Right cardiac atrium (tissue), 5 donors: ENCODE data around the gene UNK. TPM values are rescaled to one million over a fixed set of nuclear protein-coding genes. Genes with fewer than 3 reads are reported as not detected.

ENCODE experiments used
- ATAC-seq, 2 donors: fragments of 200-7000 bp; cut with Tn5 transposase; one replicate each; pipeline versions ENCODE4 v1.8.0 to v1.9.1; 2020; ENCODE audit warnings: moderate library complexity in 2 of 2, mild to moderate bottlenecking in 1 of 2
- DNase-seq, 3 donors: peaks; one replicate each; pipeline ENCODE4 v3.0.0-alpha.2; 2020
- H3K27ac ChIP-seq: one replicate; pipeline ENCODE4 v1.5.1; 2013; ENCODE audit warnings: mild to moderate bottlenecking, low read length, control low read depth, moderate library complexity
- H3K27me3 ChIP-seq: one replicate; pipeline ENCODE4 v1.6.1; 2013; ENCODE audit not compliant: control insufficient read depth, insufficient read depth
- H3K4me1 ChIP-seq: one replicate; pipeline ENCODE4 v1.6.1; 2013; ENCODE audit warnings: low read length; ENCODE audit not compliant: control insufficient read depth, insufficient read depth
- H3K4me3 ChIP-seq: one replicate; pipeline ENCODE4 v1.5.1; 2013; ENCODE audit warnings: low read length, control low read depth
- H3K9me3 ChIP-seq: one replicate; pipeline ENCODE4 v1.6.1; 2013; ENCODE audit warnings: low read length; ENCODE audit not compliant: control insufficient read depth
- WGBS: extraction: QIAGEN DNeasy Blood & Tissue Kit; methylation state at CpG from one replicate; pipeline ENCODE4 v1.1.7; 2013; 5-methylcytosine and 5-hydroxymethylcytosine counted together
- intact Hi-C, 4 donors: fragments of 100-400 bp; cut with DNase I; formaldehyde crosslinking; loops; one replicate each; pipeline versions ENCODE4 v1.11.0 to v1.14.0; 2022 to 2023
- polyA plus RNA-seq: library from polyadenylated mRNA; stranded (reverse); fragments of 200-250 nt; gene quantifications from one replicate; pipeline ENCODE4 v1.2.3, GENCODE V29; 2013
- total RNA-seq, 4 donors: library from RNA; stranded (reverse); fragmentation: NEBNext Ultra II Directional; extraction: Animal tissue kit (Norgen Biotek cat#: 25700); gene quantifications; one replicate each; pipeline ENCODE4 v1.2.1, GENCODE V29; 2021
- donor health status: healthy with polysubstance abuse.
- donor health status: DM: no; HTN: yes; CAD: no.
- donor health status: DM: no; HTN: no; CAD: no.
- donor health status: DM: no; HTN: yes; CAD: no; lungs with severe emphysema.
- donor health status: DM: yes; HTN: yes; CAD: no.

The UNK gene
- total and polyA plus RNA-seq, 5 donors = 18.2 to 22.5 (median 20.4) TPM

- intact Hi-C loops = loop anchor here in 1 of 4 donors (10.0 kb wide), 1 partner anchor 112 kb away; the partner anchor contains the start of gene TRIM65
- Histone ChIP-seq H3K4me3 (no peak overlapping the region), H3K27me3 (no peaks in the 10 kb centered on the region), H3K4me1 (peaks cover 5% of the 10 kb centered on the region), H3K9me3 (no peaks in the 10 kb centered on the region), H3K27ac (no peak overlapping the region)
- no peak for DNase-seq
- 19% methylated on average over 6 of the region's 6 CpGs for WGBS
- ATAC-seq = no peak
Measured at GRCh38 chr17:75783069-75783783, 1.4 kb upstream of the UNK start.

- Histone ChIP-seq H3K4me3 (peak overlapping the region; percentile 52), H3K4me1 (peaks cover 5% of the 10 kb centered on the region), H3K27me3 (no peaks in the 10 kb centered on the region), H3K9me3 (no peaks in the 10 kb centered on the region), H3K27ac (peak overlapping the region; percentile 98)
- WGBS = 58% methylated on average over 20 of the region's 20 CpGs
- peak in 1 of 2 donors; percentile 0 for ATAC-seq
- intact Hi-C loops = loop anchor here in 1 of 4 donors (10.0 kb wide), 1 partner anchor 111 kb away; the partner anchor contains the start of gene TRIM65
- DNase-seq = peak; percentile 38 to 80 (median 80)
Measured at GRCh38 chr17:75783803-75784472, 668 bp upstream of the UNK start.

GRCh38 chr17:75785016-75785890 lies 647 bp downstream of the UNK start:
- peak; percentile 92 to 97 (median 95) for DNase-seq
- no peaks in the 10 kb centered on the region for H3K27me3 ChIP-seq
- WGBS = 5% methylated on average over 43 of the region's 43 CpGs
- peak overlapping the region; percentile 96 for H3K27ac ChIP-seq
- no peaks in the 10 kb centered on the region for H3K9me3 ChIP-seq
- intact Hi-C loops = loop anchor here in 2 of 4 donors (5.0 to 10.0 kb wide), 2 partner anchors 42 to 110 kb away; partner anchors contain the start of gene TRIM65 (in 1 of the 2)
- H3K4me1 ChIP-seq = peaks cover 5% of the 10 kb centered on the region
- H3K4me3 ChIP-seq = peak overlapping the region; percentile 52
- ATAC-seq = peak; percentile 94 to 95

- intact Hi-C loops = no loop called here
- 87% methylated on average over 6 of the region's 6 CpGs for whole genome bisulfite sequencing
- Histone ChIP-seq H3K4me3 (no peak overlapping the region), H3K27me3 (no peaks in the 10 kb centered on the region), H3K27ac (no peak overlapping the region), H3K4me1 (no peaks in the 10 kb centered on the region), H3K9me3 (no peaks in the 10 kb centered on the region)
- ATAC-seq (no peak), DNase-seq (no peak)
Measured at GRCh38 chr17:75791254-75791653, 6.6 kb downstream of the UNK start.

GRCh38 chr17:75793460-75793859 lies 8.9 kb downstream of the UNK start:
- H3K4me1 ChIP-seq = no peaks in the 10 kb centered on the region
- 61% methylated on average over 1 of the region's 1 CpG for WGBS

GRCh38 chr17:75795820-75796607 lies 11.4 kb downstream of the UNK start:
- Histone ChIP-seq H3K27ac (no peak overlapping the region), H3K9me3 (no peaks in the 10 kb centered on the region), H3K27me3 (no peaks in the 10 kb centered on the region), H3K4me3 (no peak overlapping the region), H3K4me1 (no peaks in the 10 kb centered on the region)
- 90% methylated on average over 8 of the region's 8 CpGs for WGBS
- intact Hi-C loops = no loop called here
- ATAC-seq = no peak
- no peak for DNase-seq

More at GRCh38 chr17:75793460-75793859, 8.9 kb downstream of the UNK start:
- Histone ChIP-seq H3K9me3 (no peaks in the 10 kb centered on the region), H3K27me3 (no peaks in the 10 kb centered on the region), H3K27ac (no peak overlapping the region), H3K4me3 (no peak overlapping the region)
- intact Hi-C loops = no loop called here
- DNase-seq = no peak
- no peak for ATAC-seq

GRCh38 chr17:75799402-75799801 lies 14.8 kb downstream of the UNK start:
- intact Hi-C loops = no loop called here
- Histone ChIP-seq H3K9me3 (no peaks in the 10 kb centered on the region), H3K27ac (no peak overlapping the region), H3K4me3 (no peak overlapping the region), H3K4me1 (no peaks in the 10 kb centered on the region), H3K27me3 (no peaks in the 10 kb centered on the region)
- WGBS = 88% methylated on average over 4 of the region's 4 CpGs
- DNase-seq = no peak
- ATAC-seq = no peak

GRCh38 chr17:75803883-75804282 lies 19.3 kb downstream of the UNK start:
- intact Hi-C loops = no loop called here
- peaks cover 3% of the 10 kb centered on the region for H3K4me1 ChIP-seq
- no peak overlapping the region for H3K4me3 ChIP-seq
- no peak for ATAC-seq
- H3K9me3 ChIP-seq = no peaks in the 10 kb centered on the region
- 87% methylated on average over 1 of the region's 1 CpG for WGBS
- H3K27me3 ChIP-seq = no peaks in the 10 kb centered on the region
- DNase-seq = no peak
- no peak overlapping the region for H3K27ac ChIP-seq

GRCh38 chr17:75806822-75807500 lies 22.4 kb downstream of the UNK start:
- Histone ChIP-seq H3K27me3 (no peaks in the 10 kb centered on the region), H3K4me1 (peaks cover 12% of the 10 kb centered on the region), H3K9me3 (no peaks in the 10 kb centered on the region), H3K4me3 (no peak overlapping the region), H3K27ac (no peak overlapping the region)
- ATAC-seq = peak; percentile 20 to 36
- intact Hi-C loops = no loop called here
- 81% methylated on average over 4 of the region's 4 CpGs for WGBS
- peak in 1 of 3 donors; percentile 61 for DNase-seq

GRCh38 chr17:75807861-75808260 lies 23.3 kb downstream of the UNK start:
- peak overlapping the region; percentile 39 for H3K27ac ChIP-seq
- no peaks in the 10 kb centered on the region for H3K27me3 ChIP-seq
- 95% methylated on average over 3 of the region's 3 CpGs for WGBS
- no peak overlapping the region for H3K4me3 ChIP-seq
- H3K4me1 ChIP-seq = peaks cover 12% of the 10 kb centered on the region
- intact Hi-C loops = no loop called here
- ATAC-seq (no peak), DNase-seq (peak in 1 of 3 donors; percentile 59)
- H3K9me3 ChIP-seq = no peaks in the 10 kb centered on the region
